ENCODE results near the gene CLDN7. TPM values are rescaled to one million over a fixed set of nuclear protein-coding genes. Genes with fewer than 3 reads are reported as not detected.

CLDN7 gene
- total RNA-seq, 4 donors from 2014 or later, result 7.7 to 14.5 (median 11.0) TPM

- WGBS, result 92% methylated on average over 6 of the region's 6 CpGs
- DNase-seq (ENCODE audit: low spot score in 2 of 2), result no peak
- peaks cover 47% of the 10 kb centered on the region for H3K36me3 ChIP-seq
- no peak overlapping the region for H3K27ac ChIP-seq
- H3K27me3 ChIP-seq, result peaks cover 35% of the 10 kb centered on the region
- H3K4me3 ChIP-seq, result no peak overlapping the region
- TF ChIP-seq POLR2AphosphoS5 (IDR thresholded peaks at IDR 0.05) (no peak), EP300 (IDR thresholded peaks at IDR 0.05) (no peak), CTCF (IDR thresholded peaks at IDR 0.05) (no peak), POLR2A (IDR thresholded peaks at IDR 0.05) (no peak)
- H3K9me3 ChIP-seq, result no peaks in the 10 kb centered on the region
- peaks cover 47% of the 10 kb centered on the region for H3K4me1 ChIP-seq
Measured at GRCh38 chr17:7259555-7259889, 2.8 kb downstream of the CLDN7 start.

GRCh38 chr17:7258731-7259554, 3.3 kb downstream of the CLDN7 start:
- H3K27ac ChIP-seq, result no peak overlapping the region
- H3K9me3 ChIP-seq, result no peaks in the 10 kb centered on the region
- no peak for DNase-seq (ENCODE audit: low spot score in 2 of 2)
- peaks cover 53% of the 10 kb centered on the region for H3K36me3 ChIP-seq
- no peak for TF ChIP-seq CTCF (IDR thresholded peaks at IDR 0.05)
- no peak for TF ChIP-seq POLR2A (IDR thresholded peaks at IDR 0.05)
- TF ChIP-seq POLR2AphosphoS5 (IDR thresholded peaks at IDR 0.05), result no peak
- no peak for TF ChIP-seq EP300 (IDR thresholded peaks at IDR 0.05)
- peaks cover 47% of the 10 kb centered on the region for H3K4me1 ChIP-seq
- H3K27me3 ChIP-seq, result peaks cover 35% of the 10 kb centered on the region
- WGBS, result 64% methylated on average over 7 of the region's 7 CpGs
- H3K4me3 ChIP-seq, result no peak overlapping the region

- no peaks in the 10 kb centered on the region for H3K9me3 ChIP-seq
- peaks cover 15% of the 10 kb centered on the region for H3K27me3 ChIP-seq
- H3K4me1 ChIP-seq, result peaks cover 39% of the 10 kb centered on the region
- no peak for TF ChIP-seq POLR2AphosphoS5 (IDR thresholded peaks at IDR 0.05)
- no peak for TF ChIP-seq EP300 (IDR thresholded peaks at IDR 0.05)
- DNase-seq (ENCODE audit: low spot score in 2 of 2), result no peak
- H3K4me3 ChIP-seq, result no peak overlapping the region
- WGBS, result 91% methylated on average over 8 of the region's 8 CpGs
- no peak overlapping the region for H3K27ac ChIP-seq
- H3K36me3 ChIP-seq, result peaks cover 53% of the 10 kb centered on the region
Measured at GRCh38 chr17:7256766-7257456, 5.4 kb downstream of the CLDN7 start.

- peaks cover 51% of the 10 kb centered on the region for H3K36me3 ChIP-seq
- H3K27ac ChIP-seq, result no peak overlapping the region
- no peak overlapping the region for H3K4me3 ChIP-seq
- H3K9me3 ChIP-seq, result no peaks in the 10 kb centered on the region
- H3K4me1 ChIP-seq, result peaks cover 35% of the 10 kb centered on the region
- no peaks in the 10 kb centered on the region for H3K27me3 ChIP-seq
- no peak for DNase-seq (ENCODE audit: low spot score in 2 of 2)
- no peak for TF ChIP-seq EP300 (IDR thresholded peaks at IDR 0.05)
- no peak for TF ChIP-seq POLR2A (IDR thresholded peaks at IDR 0.05)
- no peak for TF ChIP-seq CTCF (IDR thresholded peaks at IDR 0.05)
- TF ChIP-seq POLR2AphosphoS5 (IDR thresholded peaks at IDR 0.05), result no peak
- 88% methylated on average over 4 of the region's 4 CpGs for WGBS
Measured at GRCh38 chr17:7254511-7254910, 7.8 kb downstream of the CLDN7 start.

GRCh38 chr17:7253082-7253481, 9.2 kb downstream of the CLDN7 start:
- H3K4me3 ChIP-seq, result peak overlapping the region; percentile 88

More at GRCh38 chr17:7253082-7253481, 9.2 kb downstream of the CLDN7 start:
- no peaks in the 10 kb centered on the region for H3K27me3 ChIP-seq
- no peak for DNase-seq (ENCODE audit: low spot score in 2 of 2)
- no peaks in the 10 kb centered on the region for H3K9me3 ChIP-seq
- TF ChIP-seq EP300 (IDR thresholded peaks at IDR 0.05) (no peak), POLR2AphosphoS5 (IDR thresholded peaks at IDR 0.05) (no peak), CTCF (IDR thresholded peaks at IDR 0.05) (no peak), POLR2A (IDR thresholded peaks at IDR 0.05) (no peak)
- 77% methylated on average over 5 of the region's 5 CpGs for WGBS
- peak overlapping the region; percentile 100 for H3K27ac ChIP-seq
- H3K4me1 ChIP-seq, result peaks cover 37% of the 10 kb centered on the region
- H3K36me3 ChIP-seq, result peaks cover 38% of the 10 kb centered on the region
